Measurements from ENCODE around the gene ZBTB22. TPM values are rescaled to one million over a fixed set of nuclear protein-coding genes. Genes with fewer than 3 reads are reported as not detected.
"Not testable (repeated sequence)": the region's sequence is repeated elsewhere in the genome, so short reads cannot be mapped to it uniquely, and the experiment has no call there.

The ZBTB22 gene, protein sequence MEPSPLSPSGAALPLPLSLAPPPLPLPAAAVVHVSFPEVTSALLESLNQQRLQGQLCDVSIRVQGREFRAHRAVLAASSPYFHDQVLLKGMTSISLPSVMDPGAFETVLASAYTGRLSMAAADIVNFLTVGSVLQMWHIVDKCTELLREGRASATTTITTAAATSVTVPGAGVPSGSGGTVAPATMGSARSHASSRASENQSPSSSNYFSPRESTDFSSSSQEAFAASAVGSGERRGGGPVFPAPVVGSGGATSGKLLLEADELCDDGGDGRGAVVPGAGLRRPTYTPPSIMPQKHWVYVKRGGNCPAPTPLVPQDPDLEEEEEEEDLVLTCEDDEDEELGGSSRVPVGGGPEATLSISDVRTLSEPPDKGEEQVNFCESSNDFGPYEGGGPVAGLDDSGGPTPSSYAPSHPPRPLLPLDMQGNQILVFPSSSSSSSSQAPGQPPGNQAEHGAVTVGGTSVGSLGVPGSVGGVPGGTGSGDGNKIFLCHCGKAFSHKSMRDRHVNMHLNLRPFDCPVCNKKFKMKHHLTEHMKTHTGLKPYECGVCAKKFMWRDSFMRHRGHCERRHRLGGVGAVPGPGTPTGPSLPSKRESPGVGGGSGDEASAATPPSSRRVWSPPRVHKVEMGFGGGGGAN
- total RNA-seq: 10 to 100 TPM; 12.6 to 27.2 (median 18.7) TPM

DNA sequence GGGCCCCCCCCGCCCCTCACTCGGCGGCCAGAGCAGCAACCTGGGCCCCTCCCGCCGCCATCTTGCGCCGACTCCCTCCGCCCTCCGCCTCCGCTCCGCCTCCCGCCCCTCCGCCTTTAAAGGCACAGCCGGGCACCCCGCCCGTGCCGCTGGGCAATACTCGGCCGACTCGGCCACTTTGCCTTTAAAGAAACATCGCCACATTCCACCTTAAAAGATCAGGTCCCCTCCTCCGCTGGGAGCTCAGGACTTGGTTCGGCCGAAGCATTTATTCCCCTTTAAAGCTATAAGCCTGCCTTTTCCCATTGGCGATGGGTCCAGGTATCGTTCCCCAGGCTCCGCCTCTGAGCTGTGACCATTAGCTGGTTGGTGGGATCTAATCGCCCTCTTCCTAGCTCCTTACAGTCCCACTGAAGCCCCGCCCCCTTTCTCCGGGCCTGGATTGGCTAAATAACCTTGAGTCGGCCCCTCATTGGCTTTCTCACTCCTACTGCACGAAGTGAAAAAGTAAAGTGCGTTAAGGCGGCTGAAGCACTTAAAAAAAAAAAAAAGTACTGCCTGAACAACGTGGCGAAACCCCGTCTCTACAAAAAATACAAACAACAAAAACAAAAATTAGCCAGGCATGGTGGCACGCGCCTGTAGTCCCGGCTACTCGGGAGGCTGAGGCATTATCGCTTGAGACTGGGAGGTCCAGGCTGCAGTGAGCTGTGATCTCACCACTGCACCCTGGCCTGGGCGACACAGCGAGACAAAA is at the start of gene ZBTB22:
Gene ZBTB22, minus strand, starts transcription at position 76 of the 757 bp plus-strand sequence. CDS start 828 bp downstream, outside the sequence.
- Histone ChIP-seq H3K27ac (peak within 1 kb of the TSS; percentile 87 to 92), H3K27me3 (no peaks in the 10 kb centered on the region), H3K36me3 (no peaks in the 10 kb centered on the region), H3K4me1 (peaks cover 0 to 56% of the 10 kb centered on the region in 2 donors), H3K9me3 (no peaks in the 10 kb centered on the region), H3K4me3 (peak within 1 kb of the TSS; percentile 50 to 64 (median 54))
- intact Hi-C loops (cut with DNase I; ENCODE audit: low total_unique reads): no loop called here
- DNase-seq (ENCODE audit: low spot score in 2 of 2): peak; percentile 99
- peak; percentile 73 to 89 (median 85) for TF ChIP-seq POLR2AphosphoS5 (IDR thresholded peaks at IDR 0.05)
- TF ChIP-seq POLR2A (IDR thresholded peaks at IDR 0.05): no peak

DNA sequence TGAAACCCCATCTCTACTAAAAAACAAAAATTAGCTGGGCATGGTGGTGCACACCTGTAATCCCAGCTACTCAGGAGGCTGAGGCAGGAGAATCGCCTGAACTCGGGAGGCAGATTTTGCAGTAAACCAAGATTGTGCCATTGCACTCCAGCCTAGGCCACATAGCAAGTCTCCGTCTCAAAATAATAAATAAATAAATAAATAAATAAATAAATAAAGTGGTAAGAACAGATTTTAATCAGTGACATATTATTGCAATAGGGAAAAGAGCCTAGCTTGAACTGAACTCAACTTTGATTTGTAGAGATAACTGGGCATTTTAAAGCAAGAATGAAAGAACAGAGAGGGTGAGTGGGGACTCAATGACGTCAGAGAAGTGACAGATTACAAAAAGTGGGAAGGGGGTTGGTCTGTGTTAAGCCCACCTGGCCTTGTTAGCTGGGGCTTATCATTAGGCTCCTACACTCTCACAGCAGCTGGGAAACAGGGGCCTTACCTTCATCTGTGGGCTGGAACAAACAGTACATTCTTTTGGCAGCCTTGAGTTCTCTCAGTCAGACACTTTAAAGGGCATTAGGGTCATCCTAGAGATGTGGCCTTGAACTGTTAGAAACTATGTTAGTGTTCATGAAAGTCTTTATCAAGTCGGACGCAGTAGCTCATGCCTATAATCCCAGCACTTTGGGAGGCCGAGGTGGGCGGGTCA is 49.6 kb upstream of the ZBTB22 start:
- Histone ChIP-seq H3K9me3 (no peaks in the 10 kb centered on the region), H3K27me3 (no peaks in the 10 kb centered on the region), H3K36me3 (no peaks in the 10 kb centered on the region), H3K27ac (no peak overlapping the region), H3K4me3 (no peak overlapping the region), H3K4me1 (no peaks in the 10 kb centered on the region)
- DNase-seq (ENCODE audit: low spot score in 2 of 2): no peak
- intact Hi-C loops (cut with DNase I; ENCODE audit: low total_unique reads): no loop called here
- TF ChIP-seq, protein P1, sequence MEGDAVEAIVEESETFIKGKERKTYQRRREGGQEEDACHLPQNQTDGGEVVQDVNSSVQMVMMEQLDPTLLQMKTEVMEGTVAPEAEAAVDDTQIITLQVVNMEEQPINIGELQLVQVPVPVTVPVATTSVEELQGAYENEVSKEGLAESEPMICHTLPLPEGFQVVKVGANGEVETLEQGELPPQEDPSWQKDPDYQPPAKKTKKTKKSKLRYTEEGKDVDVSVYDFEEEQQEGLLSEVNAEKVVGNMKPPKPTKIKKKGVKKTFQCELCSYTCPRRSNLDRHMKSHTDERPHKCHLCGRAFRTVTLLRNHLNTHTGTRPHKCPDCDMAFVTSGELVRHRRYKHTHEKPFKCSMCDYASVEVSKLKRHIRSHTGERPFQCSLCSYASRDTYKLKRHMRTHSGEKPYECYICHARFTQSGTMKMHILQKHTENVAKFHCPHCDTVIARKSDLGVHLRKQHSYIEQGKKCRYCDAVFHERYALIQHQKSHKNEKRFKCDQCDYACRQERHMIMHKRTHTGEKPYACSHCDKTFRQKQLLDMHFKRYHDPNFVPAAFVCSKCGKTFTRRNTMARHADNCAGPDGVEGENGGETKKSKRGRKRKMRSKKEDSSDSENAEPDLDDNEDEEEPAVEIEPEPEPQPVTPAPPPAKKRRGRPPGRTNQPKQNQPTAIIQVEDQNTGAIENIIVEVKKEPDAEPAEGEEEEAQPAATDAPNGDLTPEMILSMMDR (IDR thresholded peaks at IDR 0.05): no peak
- TF ChIP-seq POLR2AphosphoS5 (IDR thresholded peaks at IDR 0.05) (no peak), POLR2A (IDR thresholded peaks at IDR 0.05) (no peak)

DNA sequence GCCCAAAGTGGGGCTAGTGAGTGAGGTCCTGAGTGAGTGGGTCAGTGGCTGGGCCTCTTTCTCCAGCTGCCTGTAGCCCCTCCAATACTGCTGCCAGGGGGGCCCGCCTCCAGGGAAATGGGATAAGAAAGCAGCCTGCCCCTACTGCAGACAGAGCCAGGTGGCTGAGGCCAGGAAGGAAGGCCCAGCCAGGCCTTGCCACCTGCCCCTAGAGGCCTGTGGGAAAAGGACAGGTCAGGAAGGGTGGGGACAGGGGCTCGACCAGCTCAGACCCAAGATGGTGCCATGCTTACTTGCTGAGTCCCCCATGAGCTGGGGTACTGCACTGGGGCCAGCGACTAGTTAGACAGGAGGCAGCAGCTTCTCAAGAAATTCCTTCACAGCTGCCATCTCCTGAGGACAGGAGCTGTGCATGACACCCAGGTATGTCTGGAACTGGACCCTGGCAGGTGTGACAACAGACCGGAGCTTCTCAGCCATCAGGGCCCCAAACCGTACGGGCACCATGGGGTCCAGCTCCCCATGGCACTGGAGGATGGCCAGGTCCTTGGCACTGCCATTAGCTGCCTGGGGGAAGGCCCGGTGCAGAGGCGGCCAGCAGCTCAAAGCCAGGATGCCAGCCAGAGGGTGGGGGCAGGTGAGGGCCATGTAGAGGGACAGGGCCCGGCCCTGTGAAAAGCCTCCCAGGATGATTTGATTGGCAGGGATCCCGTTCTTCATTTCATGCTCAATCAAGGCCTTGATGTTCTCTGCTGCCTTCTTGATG is 47.8 kb upstream of the ZBTB22 start:
- H3K27me3 ChIP-seq; H3K27ac ChIP-seq; intact Hi-C loops (cut with DNase I; ENCODE audit: low total_unique reads); H3K9me3 ChIP-seq; DNase-seq (ENCODE audit: low spot score in 2 of 2); H3K4me3 ChIP-seq; H3K36me3 ChIP-seq; H3K4me1 ChIP-seq: not testable (repeated sequence)

DNA sequence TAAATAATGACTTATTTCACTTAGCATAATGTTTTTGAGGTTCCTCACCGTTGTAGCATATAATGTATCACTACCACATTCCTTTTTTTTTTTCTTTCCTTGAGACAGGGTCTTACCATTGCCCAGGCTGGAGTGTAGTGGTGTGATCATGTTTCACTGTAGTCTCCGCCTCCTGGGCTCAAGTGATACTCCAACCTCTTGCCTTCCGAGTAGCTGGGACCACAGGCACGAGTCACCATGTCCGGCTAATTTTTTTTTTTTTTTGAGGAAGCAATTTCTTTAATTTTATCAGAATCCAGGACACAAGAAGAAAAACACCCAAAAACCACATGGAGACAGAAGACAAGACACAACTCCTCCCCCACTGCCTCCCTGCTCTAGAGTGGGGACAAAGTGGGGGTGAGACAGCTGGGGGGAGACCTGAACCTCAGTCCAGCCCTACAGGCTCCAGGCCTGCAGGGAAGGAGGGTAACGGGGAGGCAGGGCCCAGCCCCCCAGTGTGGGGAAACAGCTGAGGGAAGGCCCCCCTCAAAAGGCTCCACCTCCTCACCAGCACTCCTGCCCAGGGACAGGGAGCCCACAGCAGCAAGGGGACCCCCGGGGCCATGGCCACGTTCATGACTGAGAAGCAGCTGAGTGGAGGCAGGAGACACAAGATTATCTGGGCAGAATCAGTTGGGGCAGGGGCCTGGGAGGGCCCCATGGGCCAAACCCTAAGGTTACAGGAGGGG is 47.1 kb upstream of the ZBTB22 start:
- H3K36me3 ChIP-seq; H3K4me3 ChIP-seq; DNase-seq (ENCODE audit: low spot score in 2 of 2); H3K9me3 ChIP-seq; intact Hi-C loops (cut with DNase I; ENCODE audit: low total_unique reads); H3K4me1 ChIP-seq; H3K27me3 ChIP-seq; H3K27ac ChIP-seq: not testable (repeated sequence)

DNA sequence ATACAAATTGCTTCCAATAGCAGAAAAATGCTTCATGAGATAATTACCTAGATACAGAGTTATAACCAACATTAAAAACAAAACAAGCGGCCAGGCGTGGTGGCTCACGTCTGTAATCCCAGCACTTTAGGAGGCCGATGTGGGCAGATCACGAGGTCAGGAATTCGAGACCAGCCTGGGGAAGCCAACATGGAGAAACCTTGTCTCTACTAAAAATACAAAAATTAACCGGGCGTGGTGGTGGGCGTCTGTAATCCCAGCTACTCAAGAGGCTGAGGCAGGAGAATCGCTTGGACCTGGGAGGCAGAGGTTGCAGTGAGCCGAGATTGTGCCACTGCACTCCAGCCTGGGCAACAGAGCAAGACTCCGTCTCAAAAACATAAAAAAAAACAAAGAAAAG is 45.9 kb upstream of the ZBTB22 start:
- H3K36me3 ChIP-seq; H3K9me3 ChIP-seq; H3K27me3 ChIP-seq; H3K27ac ChIP-seq; H3K4me1 ChIP-seq; H3K4me3 ChIP-seq; intact Hi-C loops (cut with DNase I; ENCODE audit: low total_unique reads); DNase-seq (ENCODE audit: low spot score in 2 of 2): not testable (repeated sequence)

DNA sequence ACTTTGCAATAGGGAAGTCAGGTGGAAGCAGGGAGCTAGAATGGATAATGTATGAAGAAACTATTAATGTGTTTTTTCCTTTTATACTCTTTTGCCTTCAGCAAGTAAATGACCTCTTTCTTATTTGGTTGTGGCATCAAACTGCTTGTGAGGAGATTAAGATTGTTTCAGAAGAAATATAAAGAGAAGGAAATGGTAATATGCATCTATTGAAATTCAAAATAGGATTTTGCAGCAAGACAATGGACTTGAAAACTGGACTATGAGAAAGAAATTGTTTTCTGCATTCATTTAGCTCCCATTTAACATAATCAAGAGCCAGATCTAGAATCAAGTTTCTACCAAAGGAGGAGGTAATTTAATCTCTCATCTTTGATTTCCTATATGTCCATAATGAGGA is 41.8 kb upstream of the ZBTB22 start:
- Histone ChIP-seq H3K4me1 (no peaks in the 10 kb centered on the region), H3K4me3 (no peak overlapping the region), H3K36me3 (no peaks in the 10 kb centered on the region), H3K27me3 (no peaks in the 10 kb centered on the region), H3K9me3 (no peaks in the 10 kb centered on the region), H3K27ac (no peak overlapping the region)
- TF ChIP-seq POLR2AphosphoS5 (IDR thresholded peaks at IDR 0.05) (no peak), POLR2A (IDR thresholded peaks at IDR 0.05) (no peak)
- TF ChIP-seq, protein P1 (IDR thresholded peaks at IDR 0.05): no peak
- intact Hi-C loops (cut with DNase I; ENCODE audit: low total_unique reads): no loop called here
- DNase-seq (ENCODE audit: low spot score in 2 of 2): no peak

DNA sequence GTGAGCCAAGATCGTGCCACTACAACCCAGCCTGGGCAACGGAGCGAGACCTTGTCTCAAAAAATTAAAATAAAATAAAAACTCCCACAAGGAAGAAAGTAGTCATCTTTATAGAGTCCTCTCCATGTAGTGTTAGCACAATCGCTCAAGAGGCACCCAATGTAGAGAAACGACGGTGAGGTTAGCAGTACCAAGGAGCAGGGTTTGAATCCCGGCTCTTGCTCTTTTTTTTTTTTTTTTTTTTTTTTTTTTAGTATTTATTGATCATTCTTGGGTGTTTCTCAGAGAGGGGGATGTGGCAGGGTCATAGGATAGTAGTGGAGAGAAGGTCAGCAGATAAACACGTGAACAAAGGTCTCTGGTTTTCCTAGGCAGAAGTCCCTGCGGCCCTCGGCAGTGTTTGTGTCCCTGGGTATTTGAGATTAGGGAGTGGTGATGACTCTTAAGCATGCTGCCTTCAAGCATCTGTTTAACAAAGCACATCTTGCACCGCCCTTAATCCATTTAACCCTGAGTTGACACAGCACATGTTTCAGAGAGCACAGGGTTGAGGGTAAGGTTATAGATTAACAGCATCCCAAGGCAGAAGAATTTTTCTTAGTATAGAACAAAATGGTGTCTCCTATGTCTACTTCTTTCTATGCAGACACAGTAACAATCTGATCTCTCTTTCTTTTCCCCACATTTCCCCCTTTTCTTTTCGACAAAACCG is 39.8 kb upstream of the ZBTB22 start:
- not testable (repeated sequence) for H3K4me3 ChIP-seq, H3K4me1 ChIP-seq

More for the DNA sequence above, 39.8 kb upstream of the ZBTB22 start:
- H3K9me3 ChIP-seq; intact Hi-C loops (cut with DNase I; ENCODE audit: low total_unique reads); H3K36me3 ChIP-seq; H3K27ac ChIP-seq; H3K27me3 ChIP-seq; DNase-seq (ENCODE audit: low spot score in 2 of 2): not testable (repeated sequence)

Data from breast epithelium (tissue), 4 donors.